ENCODE measurements around the gene NDUFB3.
"Not testable (repeated sequence)": the region's sequence is repeated elsewhere in the genome, so short reads cannot be mapped to it uniquely, and the experiment has no call there.

NDUFB3 gene

GRCh38 chr2:201090574-201090973 lies 18.8 kb downstream of the NDUFB3 start:
- DNase-seq (ENCODE audit: low read depth in 3 of 3) = no peak

- DNase-seq (ENCODE audit: low read depth in 3 of 3) = no peak
Observed at GRCh38 chr2:201093573-201093972, 21.8 kb downstream of the NDUFB3 start.

DNA sequence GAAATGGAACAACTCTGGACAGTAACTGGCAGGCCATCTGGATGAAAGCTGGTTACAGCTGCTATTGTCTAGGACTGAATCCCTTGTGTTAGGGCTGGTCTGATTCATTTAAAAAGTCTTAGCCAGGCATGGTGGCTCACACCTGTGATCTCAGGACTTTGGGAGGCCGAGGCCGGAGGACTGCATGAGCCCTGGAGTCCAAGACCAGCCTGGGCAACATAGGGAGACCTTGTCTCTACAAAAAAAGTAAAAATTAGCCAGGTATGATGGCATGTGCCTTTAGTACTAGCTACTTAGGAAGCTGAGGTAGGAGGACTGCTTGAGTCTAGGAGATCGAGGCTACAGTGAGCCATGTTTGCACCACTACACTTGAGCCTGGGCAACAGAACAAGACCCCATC lies 28.7 kb downstream of the NDUFB3 start:
- no peak for DNase-seq (ENCODE audit: low read depth in 3 of 3)

GRCh38 chr2:201105759-201106158 lies 34.0 kb downstream of the NDUFB3 start:
- no peak for DNase-seq (ENCODE audit: low read depth in 3 of 3)

DNA sequence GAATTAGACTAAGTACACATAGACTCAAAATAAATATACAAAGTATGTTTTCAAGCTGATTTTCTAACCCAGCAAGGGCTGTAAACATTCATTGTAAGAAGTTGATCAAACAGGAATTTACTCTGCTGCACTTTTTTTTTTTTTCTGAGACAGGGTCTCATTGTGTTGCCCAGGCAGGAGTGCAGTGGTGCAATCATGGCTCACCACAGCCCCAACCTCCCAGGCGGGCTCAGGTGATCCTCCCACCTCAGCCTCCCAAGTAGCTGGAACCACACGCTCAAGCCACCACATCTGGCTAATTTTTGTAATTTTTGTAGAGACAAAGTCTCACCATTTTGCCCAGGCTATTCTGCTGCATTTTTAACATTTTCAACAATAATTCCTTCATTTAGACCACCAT lies 35.8 kb downstream of the NDUFB3 start:
- no peak for DNase-seq (ENCODE audit: low read depth in 3 of 3)

DNA sequence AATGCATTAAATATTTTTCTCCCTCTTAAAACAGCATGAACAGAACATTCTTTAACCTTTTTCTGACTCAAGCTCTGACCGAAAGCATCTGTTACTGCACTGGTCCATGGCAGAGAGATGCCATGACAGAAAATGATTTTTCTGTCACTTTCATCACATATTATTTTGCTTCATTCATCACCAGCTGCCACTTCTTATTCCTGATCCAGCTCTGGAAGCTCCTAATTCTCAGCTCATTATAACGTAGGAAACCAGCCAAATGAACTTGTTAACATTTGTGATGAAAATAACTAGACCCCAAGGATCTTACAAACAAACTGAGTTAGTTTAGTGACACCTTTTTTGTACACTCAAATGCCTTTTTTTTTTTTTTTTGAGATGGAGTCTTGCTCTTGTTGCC lies 36.5 kb downstream of the NDUFB3 start:
- no peak for DNase-seq (ENCODE audit: low read depth in 3 of 3)

DNA sequence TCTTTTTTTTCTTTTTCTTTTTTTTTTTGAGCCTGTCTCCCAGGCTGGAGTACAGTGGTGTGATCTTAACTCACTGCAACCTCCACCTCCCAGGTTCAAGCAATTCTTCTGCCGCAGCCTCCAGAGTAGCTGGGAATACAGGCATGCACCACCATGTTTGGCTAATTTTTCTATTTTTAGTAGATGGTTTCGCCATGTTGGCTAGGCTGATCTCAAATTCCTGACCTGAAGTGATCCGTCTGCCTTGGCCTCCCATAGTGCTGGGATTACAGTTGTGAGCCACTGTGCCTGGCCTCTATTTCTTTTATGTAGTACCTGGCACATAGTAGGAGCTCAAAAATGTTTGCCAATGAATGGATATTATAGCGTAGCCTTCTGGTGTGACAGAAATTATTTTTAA lies 37.4 kb downstream of the NDUFB3 start:
- no peak for DNase-seq (ENCODE audit: low read depth in 3 of 3)

DNA sequence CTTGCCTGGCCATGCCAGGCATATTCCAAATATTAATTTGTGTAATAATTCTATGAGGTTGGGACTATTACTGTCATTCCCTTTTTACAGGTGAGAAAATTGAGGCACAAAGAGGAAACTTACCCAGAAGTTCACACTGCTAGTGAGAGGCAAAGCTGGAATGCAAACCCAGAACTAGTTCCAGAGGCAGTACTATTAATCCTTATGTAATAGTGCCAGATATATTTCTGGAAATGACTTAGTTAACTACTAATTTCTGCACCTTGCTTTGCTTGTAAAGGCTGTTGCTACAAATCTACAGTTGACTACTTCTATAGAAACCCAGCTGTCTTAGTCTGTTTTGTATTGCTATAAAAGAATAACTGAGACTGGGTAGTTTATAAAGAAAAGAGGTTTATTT lies 38.8 kb downstream of the NDUFB3 start:
- DNase-seq (ENCODE audit: low read depth in 3 of 3) = no peak

GRCh38 chr2:201111096-201111495 lies 39.3 kb downstream of the NDUFB3 start:
- no peak for DNase-seq (ENCODE audit: low read depth in 3 of 3)

DNA sequence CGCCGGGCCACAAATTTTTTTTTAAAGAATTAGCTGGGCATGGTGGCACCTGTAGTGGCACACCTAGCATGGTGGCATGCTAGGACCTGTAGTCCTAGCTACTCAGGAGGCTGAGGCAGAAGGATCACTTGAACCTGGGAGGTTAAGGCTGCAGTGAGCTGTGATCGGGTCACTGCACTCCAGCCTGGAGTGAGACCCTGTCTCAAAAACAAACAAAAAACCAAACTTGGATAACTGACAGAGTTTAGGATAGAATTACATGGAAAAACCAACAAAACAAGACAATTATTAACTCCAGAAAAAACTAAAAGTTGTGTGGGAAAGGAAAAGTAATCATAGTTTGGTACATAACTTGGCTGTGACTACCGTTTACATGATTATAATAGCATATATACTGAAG lies 42.5 kb downstream of the NDUFB3 start:
- DNase-seq (ENCODE audit: low read depth in 3 of 3) = no peak

DNA sequence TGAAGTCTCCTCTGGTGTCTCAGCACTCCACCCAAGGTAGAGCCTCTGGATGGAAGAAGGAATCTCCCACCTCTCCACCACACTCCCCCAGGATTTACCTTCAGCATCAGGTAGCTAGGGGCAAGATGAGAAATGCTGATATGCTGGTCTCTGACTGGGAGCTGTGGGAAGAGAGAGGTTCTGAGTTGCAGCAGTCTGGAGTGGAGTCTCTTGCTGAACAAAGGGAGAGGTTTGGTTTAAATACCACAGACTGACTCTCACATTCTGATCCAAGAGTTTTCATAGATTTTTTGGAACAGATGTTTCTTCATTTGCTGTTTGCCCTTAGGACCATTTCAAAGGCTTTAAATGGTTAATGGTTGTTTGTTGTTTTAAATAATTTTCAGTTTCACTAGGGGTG lies 43.0 kb downstream of the NDUFB3 start:
- DNase-seq (ENCODE audit: low read depth in 3 of 3) = no peak

- DNase-seq (ENCODE audit: low read depth in 3 of 3) = peak; percentile 49 to 65 (median 54)
Observed at GRCh38 chr2:201116115-201116958, 44.5 kb downstream of the NDUFB3 start, which contains the start of gene CFLAR. CFLAR (plus strand) TSS chr2:201116164; CDS start chr2:201129866, 13,702 bp downstream.

- DNase-seq (ENCODE audit: low read depth in 3 of 3) = no peak
Observed at GRCh38 chr2:201116959-201117734, 45.3 kb downstream of the NDUFB3 start.

DNA sequence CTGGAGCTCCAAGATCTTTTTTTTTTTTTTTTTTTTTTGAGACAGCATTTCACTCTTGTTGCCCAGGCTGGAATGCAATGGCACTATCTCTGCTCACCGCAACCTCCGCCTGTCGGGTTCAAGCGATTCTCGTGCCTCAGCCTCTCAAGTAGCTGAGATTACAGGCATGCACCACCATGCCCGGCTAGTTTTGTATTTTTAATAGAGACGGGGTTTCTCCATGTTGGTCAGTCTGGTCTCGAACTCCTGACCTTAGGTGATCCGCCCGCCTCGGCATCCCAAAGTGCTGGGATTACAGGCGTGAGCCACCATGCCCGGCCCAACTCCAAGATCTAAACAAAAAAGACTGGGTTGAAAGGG lies 45.9 kb downstream of the NDUFB3 start:
- not testable (repeated sequence) for DNase-seq (ENCODE audit: low read depth in 3 of 3)

GRCh38 chr2:201118121-201118960 lies 46.5 kb downstream of the NDUFB3 start:
- DNase-seq (ENCODE audit: low read depth in 3 of 3) = peak; percentile 73 to 86 (median 75)

DNA sequence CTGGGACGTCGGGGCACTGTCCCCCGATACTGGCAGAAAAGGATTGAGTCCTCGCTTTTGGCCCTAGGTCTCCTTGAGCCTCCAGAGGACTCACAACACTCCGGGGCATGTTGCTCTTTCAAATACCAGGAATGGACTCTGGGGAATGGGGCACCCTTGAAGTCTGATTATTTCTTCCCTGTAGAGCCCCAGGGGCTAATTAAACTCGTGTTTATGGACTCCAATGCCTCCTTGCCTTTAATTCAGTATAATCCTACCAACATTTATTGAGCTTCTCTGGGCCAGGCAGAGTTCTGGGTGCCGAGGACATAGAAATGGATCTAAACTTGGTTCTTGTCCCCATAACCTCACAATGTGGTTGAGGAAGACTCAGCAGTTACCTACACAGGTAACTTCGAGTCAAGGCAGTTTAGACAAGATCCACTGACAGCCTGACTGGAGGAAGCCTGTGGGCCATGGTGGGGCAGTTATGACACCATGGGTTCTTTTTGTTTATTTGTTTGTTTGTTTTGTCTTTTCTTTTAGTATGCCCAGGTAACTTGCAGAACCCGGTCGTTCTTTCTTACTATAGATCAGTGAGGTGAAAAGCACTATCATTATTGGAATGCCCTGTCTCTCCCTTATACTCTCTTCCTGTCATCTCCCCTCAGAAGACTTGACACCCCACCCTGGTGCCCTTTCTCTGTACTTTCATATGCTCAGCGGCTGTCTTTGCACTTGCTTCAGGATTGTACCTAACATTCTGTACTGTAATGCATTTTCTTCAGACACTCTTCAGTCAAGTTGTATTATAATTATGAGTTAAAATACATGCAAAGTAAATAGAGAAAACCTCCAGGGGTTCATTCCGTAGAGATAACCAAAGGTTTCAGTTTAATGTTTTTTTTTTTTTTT lies 47.4 kb downstream of the NDUFB3 start:
- DNase-seq (ENCODE audit: low read depth in 3 of 3) = no peak

- no peak for DNase-seq (ENCODE audit: low read depth in 3 of 3)
Observed at GRCh38 chr2:201122276-201122675, 50.5 kb downstream of the NDUFB3 start.

GRCh38 chr2:201126308-201127151 lies 54.7 kb downstream of the NDUFB3 start:
- no peak for DNase-seq (ENCODE audit: low read depth in 3 of 3)

GRCh38 chr2:201127152-201127511 lies 55.3 kb downstream of the NDUFB3 start:
- no peak for DNase-seq (ENCODE audit: low read depth in 3 of 3)

- DNase-seq (ENCODE audit: low read depth in 3 of 3) = no peak
Observed at GRCh38 chr2:201127570-201127969, 55.8 kb downstream of the NDUFB3 start.
